H9 (cell line): ENCODE results near the gene SRRM3. TPM values are rescaled to one million over a fixed set of nuclear protein-coding genes. Genes with fewer than 3 reads are reported as not detected.

Experiments used
- DNase-seq: peaks from one replicate; pipeline ENCODE4 v3.0.0-alpha.2; 2017
- H2AFZ ChIP-seq: one replicate; pipeline ENCODE4 v1.6.1; 2013; ENCODE audit warnings: mild to moderate bottlenecking, low read length, control low read depth, moderate library complexity
- H2AK5ac ChIP-seq: 2 replicates; pipeline ENCODE4 v1.6.1; 2013; ENCODE audit warnings: low read length, control low read depth, mixed read lengths; ENCODE audit not compliant: insufficient read length
- H2BK120ac ChIP-seq: one replicate; pipeline ENCODE4 v1.6.1; 2013; ENCODE audit warnings: low read depth, mild to moderate bottlenecking, low read length, control low read depth, inconsistent platforms; ENCODE audit not compliant: poor library complexity, severe bottlenecking
- H2BK12ac ChIP-seq: 2 replicates; pipeline ENCODE4 v1.6.1; 2013; ENCODE audit warnings: low read length, control low read depth, mixed read lengths, low read depth; ENCODE audit not compliant: insufficient read length
- H2BK15ac ChIP-seq: 2 replicates; pipeline ENCODE4 v1.6.1; 2013; ENCODE audit warnings: low read depth, low read length, control low read depth
- H2BK20ac ChIP-seq: one replicate; pipeline ENCODE4 v1.6.1; 2013; ENCODE audit warnings: low read depth, mild to moderate bottlenecking, low read length, control low read depth, inconsistent platforms; ENCODE audit not compliant: poor library complexity, severe bottlenecking
- H2BK5ac ChIP-seq: 2 replicates; pipeline ENCODE4 v1.6.1; 2013; ENCODE audit warnings: low read length, control low read depth, mixed read lengths; ENCODE audit not compliant: insufficient read length
- H3K14ac ChIP-seq: 2 replicates; pipeline ENCODE4 v1.6.1; 2013; ENCODE audit warnings: low read length, control low read depth; ENCODE audit not compliant: insufficient read depth
- H3K18ac ChIP-seq: 2 replicates; pipeline ENCODE4 v1.6.1; 2013; ENCODE audit warnings: low read depth, mild to moderate bottlenecking, mixed read lengths, low read length, control low read depth; ENCODE audit not compliant: insufficient read length
- H3K23ac ChIP-seq: 2 replicates; pipeline ENCODE4 v1.6.1; 2013; ENCODE audit warnings: low read length, control low read depth, mixed read lengths, low read depth; ENCODE audit not compliant: insufficient read length
- H3K23me2 ChIP-seq: 2 replicates; pipeline ENCODE4 v1.6.1; 2013; ENCODE audit warnings: low read depth, mild to moderate bottlenecking, mixed read lengths, low read length, control low read depth; ENCODE audit not compliant: insufficient read length, poor library complexity, severe bottlenecking
- H3K27ac ChIP-seq: 2 replicates; pipeline ENCODE4 v1.5.1; 2013; ENCODE audit warnings: low read length, control low read depth, mixed read lengths, low read depth; ENCODE audit not compliant: insufficient read length
- H3K27me3 ChIP-seq: 2 replicates; pipeline ENCODE4 v1.6.1; 2013; ENCODE audit warnings: low read length, control low read depth, inconsistent platforms; ENCODE audit not compliant: insufficient read depth
- H3K4ac ChIP-seq: 2 replicates; pipeline ENCODE4 v1.6.1; 2013; ENCODE audit warnings: low read depth, mild to moderate bottlenecking, control low read depth, inconsistent platforms, low read length, moderate library complexity
- H3K4me1 ChIP-seq: 2 replicates; pipeline ENCODE4 v1.6.1; 2013; ENCODE audit warnings: low read length, control low read depth, inconsistent platforms; ENCODE audit not compliant: insufficient read depth
- H3K4me2 ChIP-seq: 2 replicates; pipeline ENCODE4 v1.6.1; 2013; ENCODE audit warnings: low read length, control low read depth, mixed read lengths; ENCODE audit not compliant: insufficient read length, insufficient read depth
- H3K56ac ChIP-seq: 2 replicates; pipeline ENCODE4 v1.6.1; 2013; ENCODE audit warnings: low read depth, mild to moderate bottlenecking, mixed read lengths, low read length, control low read depth; ENCODE audit not compliant: insufficient read length
- H3K79me1 ChIP-seq: 2 replicates; pipeline ENCODE4 v1.6.1; 2013; ENCODE audit warnings: low read depth, mild to moderate bottlenecking, moderate library complexity, low read length, control low read depth, inconsistent platforms; ENCODE audit not compliant: insufficient read depth, poor library complexity, severe bottlenecking
- H3K79me2 ChIP-seq: 2 replicates; pipeline ENCODE4 v1.6.1; 2013; ENCODE audit warnings: low read length, control low read depth, inconsistent platforms; ENCODE audit not compliant: insufficient read depth
- H3K9ac ChIP-seq: 2 replicates; pipeline ENCODE4 v1.6.1; 2013; ENCODE audit warnings: low read length, control low read depth, mixed read lengths; ENCODE audit not compliant: insufficient read length; ENCODE audit errors: extremely low read depth
- H3K9me3 ChIP-seq: one replicate; pipeline ENCODE4 v1.6.1; 2013; ENCODE audit warnings: low read depth, low read length, inconsistent platforms; ENCODE audit not compliant: control insufficient read depth
- H3T11ph ChIP-seq: one replicate; pipeline ENCODE4 v1.6.1; 2013; ENCODE audit warnings: mild to moderate bottlenecking, low read length, control low read depth, inconsistent platforms
- H4K20me1 ChIP-seq: one replicate; pipeline ENCODE4 v1.6.1; 2013; ENCODE audit not compliant: control insufficient read depth, insufficient read length, insufficient read depth
- H4K5ac ChIP-seq: 2 replicates; pipeline ENCODE4 v1.6.1; 2013; ENCODE audit warnings: low read depth, mild to moderate bottlenecking, mixed read lengths, low read length, control low read depth; ENCODE audit not compliant: insufficient read length
- H4K8ac ChIP-seq: replicated peaks from 2 replicates; pipeline ENCODE4 v1.6.1; 2013; ENCODE audit warnings: low read length, control low read depth, mixed read lengths, low read depth; ENCODE audit not compliant: insufficient read length
- H4K91ac ChIP-seq: 2 replicates; pipeline ENCODE4 v1.6.1; 2013; ENCODE audit warnings: low read depth, mild to moderate bottlenecking, moderate library complexity, mixed read lengths, low read length, control low read depth; ENCODE audit not compliant: insufficient read length
- H3K27ac Mint-ChIP-seq, 3 experiments: 2 replicates in 2 of 3; 3 replicates in 1 of 3; pipeline ENCODE4 v1.8.0; 2020 to 2021; ENCODE audit warnings: mixed read lengths in 3 of 3, mild to moderate bottlenecking in 1 of 3, moderate library complexity in 1 of 3
- H3K27me3 Mint-ChIP-seq: 2 replicates; pipeline ENCODE4 v1.8.0; 2021; ENCODE audit warnings: low read depth, mild to moderate bottlenecking, moderate library complexity, mixed read lengths
- H3K36me3 Mint-ChIP-seq, 3 experiments: 2 replicates in 2 of 3; 3 replicates in 1 of 3; pipeline ENCODE4 v1.8.0; 2020 to 2021; ENCODE audit warnings: low read depth in 3 of 3, mixed read lengths in 3 of 3; ENCODE audit not compliant: insufficient read depth in 1 of 3
- H3K4me1 Mint-ChIP-seq, 2 experiments: 2 replicates each; pipeline ENCODE4 v1.8.0; 2020; ENCODE audit warnings: mixed read lengths in 2 of 2
- H3K4me3 Mint-ChIP-seq, 2 experiments: 2 replicates in 1 of 2; 3 replicates in 1 of 2; pipeline ENCODE4 v1.8.0; 2020 to 2021; ENCODE audit warnings: mild to moderate bottlenecking in 2 of 2, mixed read lengths in 2 of 2, moderate library complexity in 1 of 2
- H3K9me3 Mint-ChIP-seq, 2 experiments: 2 replicates in 1 of 2; 3 replicates in 1 of 2; pipeline ENCODE4 v1.8.0; 2020; ENCODE audit warnings: mild to moderate bottlenecking in 2 of 2, mixed read lengths in 2 of 2, moderate library complexity in 1 of 2
- WGBS: extraction: QIAGEN DNeasy Blood & Tissue Kit; methylation state at CpG from one replicate; pipeline ENCODE4 v1.1.7; 2013; ENCODE audit warnings: missing lambda C conversion rate, low lambda C conversion rate, mixed read lengths; ENCODE audit not compliant: insufficient read length; ENCODE audit errors: extremely low coverage; 5-methylcytosine and 5-hydroxymethylcytosine counted together
- total RNA-seq: library from RNA; stranded (reverse); gene quantifications from 2 replicates; pipeline ENCODE4 v1.2.1, GENCODE V29; 2021
- TF ChIP-seq, protein P1 (sequence below): fragments of 200-600 bp; sonication (generic); conservative IDR thresholded peaks from 3 replicates; pipeline ENCODE4 v1.8.0; 2021; ENCODE audit warnings: antibody characterized with exemption, mild to moderate bottlenecking

SRRM3 gene
- total RNA-seq, 1 experiment from 2014 or later, result 11.0 TPM

DNA sequence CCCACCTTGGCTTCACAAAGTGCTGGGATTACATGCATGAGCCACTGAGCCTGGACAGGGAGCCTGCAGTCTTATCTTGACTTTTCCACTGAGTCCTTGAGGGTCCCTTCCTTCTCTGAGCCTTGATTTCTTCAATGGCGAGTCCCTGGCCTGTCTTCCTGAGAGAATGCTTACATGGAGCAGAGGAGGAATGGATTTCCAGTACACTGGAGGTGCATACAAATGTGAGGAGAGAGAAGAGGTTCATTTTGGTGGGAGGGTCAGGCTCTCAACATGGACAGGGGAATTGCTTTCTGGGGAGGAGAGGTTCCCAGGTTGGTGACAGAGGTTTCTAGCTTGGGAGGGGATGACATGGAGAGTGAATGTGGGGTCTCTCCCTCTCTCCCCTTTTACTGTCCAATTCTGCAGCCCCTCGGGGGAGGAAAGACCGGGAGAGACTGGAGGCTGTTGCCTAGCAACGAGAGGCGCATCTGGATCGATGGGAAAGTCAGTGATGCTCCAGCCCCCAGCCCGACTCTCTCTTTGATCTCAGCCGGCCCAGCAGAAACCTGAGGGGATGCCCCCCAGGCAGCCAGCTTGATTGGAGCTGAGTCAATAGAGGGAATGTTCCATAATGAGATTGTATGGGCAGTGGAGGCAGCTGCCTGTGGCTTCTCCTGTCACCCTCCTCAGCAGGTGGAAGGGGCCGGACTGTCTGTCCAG is 14.8 kb downstream of the SRRM3 start:
- Mint-ChIP-seq H3K27me3 (peaks cover 2% of the 10 kb centered on the region; the same call in 1 of the 2 replicates), H3K27ac (no peak overlapping the region; a peak in 2 of 7 replicates), H3K9me3 (no peaks in the 10 kb centered on the region), H3K4me1 (peaks cover 32 to 44% of the 10 kb centered on the region in 2 experiments), H3K4me3 (no peak overlapping the region), H3K36me3 (no peaks in the 10 kb centered on the region)
- no peak overlapping the region for H2BK15ac ChIP-seq
- H3K4me1 ChIP-seq, result peaks cover 7% of the 10 kb centered on the region; the same call in 1 of the 2 replicates
- no peaks in the 10 kb centered on the region for H3K9me3 ChIP-seq
- no peaks in the 10 kb centered on the region for H3K23me2 ChIP-seq
- no peak overlapping the region for H3K9ac ChIP-seq
- no peak overlapping the region for H3K14ac ChIP-seq
- H2BK5ac ChIP-seq, result no peak overlapping the region
- no peak overlapping the region for H2BK20ac ChIP-seq
- no peak overlapping the region for H2BK120ac ChIP-seq
- H2AFZ ChIP-seq, result no peak overlapping the region
- H3T11ph ChIP-seq, result no peak overlapping the region
- no peak overlapping the region for H4K91ac ChIP-seq
- H2BK12ac ChIP-seq, result no peak overlapping the region
- H4K20me1 ChIP-seq, result no peaks in the 10 kb centered on the region
- TF ChIP-seq, protein P1, sequence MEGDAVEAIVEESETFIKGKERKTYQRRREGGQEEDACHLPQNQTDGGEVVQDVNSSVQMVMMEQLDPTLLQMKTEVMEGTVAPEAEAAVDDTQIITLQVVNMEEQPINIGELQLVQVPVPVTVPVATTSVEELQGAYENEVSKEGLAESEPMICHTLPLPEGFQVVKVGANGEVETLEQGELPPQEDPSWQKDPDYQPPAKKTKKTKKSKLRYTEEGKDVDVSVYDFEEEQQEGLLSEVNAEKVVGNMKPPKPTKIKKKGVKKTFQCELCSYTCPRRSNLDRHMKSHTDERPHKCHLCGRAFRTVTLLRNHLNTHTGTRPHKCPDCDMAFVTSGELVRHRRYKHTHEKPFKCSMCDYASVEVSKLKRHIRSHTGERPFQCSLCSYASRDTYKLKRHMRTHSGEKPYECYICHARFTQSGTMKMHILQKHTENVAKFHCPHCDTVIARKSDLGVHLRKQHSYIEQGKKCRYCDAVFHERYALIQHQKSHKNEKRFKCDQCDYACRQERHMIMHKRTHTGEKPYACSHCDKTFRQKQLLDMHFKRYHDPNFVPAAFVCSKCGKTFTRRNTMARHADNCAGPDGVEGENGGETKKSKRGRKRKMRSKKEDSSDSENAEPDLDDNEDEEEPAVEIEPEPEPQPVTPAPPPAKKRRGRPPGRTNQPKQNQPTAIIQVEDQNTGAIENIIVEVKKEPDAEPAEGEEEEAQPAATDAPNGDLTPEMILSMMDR, result no peak
- no peak overlapping the region for H2AK5ac ChIP-seq
- no peak overlapping the region for H3K56ac ChIP-seq
- H3K4me2 ChIP-seq, result no peak overlapping the region
- H3K27me3 ChIP-seq, result no peaks in the 10 kb centered on the region
- H4K5ac ChIP-seq, result no peak overlapping the region
- WGBS, result no CpG with 5 or more reads among the region's 9 CpGs
- H3K4ac ChIP-seq, result no peak overlapping the region
- H3K79me2 ChIP-seq, result no peaks in the 10 kb centered on the region
- no peak overlapping the region for H3K23ac ChIP-seq
- H3K27ac ChIP-seq, result no peak overlapping the region
- no peak for DNase-seq
- H4K8ac ChIP-seq, result no peak overlapping the region
- H3K18ac ChIP-seq, result no peak overlapping the region
- no peaks in the 10 kb centered on the region for H3K79me1 ChIP-seq
